ENCODE measurements around the gene RGS12. TPM values are rescaled to one million over a fixed set of nuclear protein-coding genes. Genes with fewer than 3 reads are reported as not detected.
A peak's percentile ranks its signal among the peaks of the same experiment; 100 is the strongest.

RGS12 gene
- total RNA-seq, 1 experiment from 2014 or later, result 23.1 TPM

DNA sequence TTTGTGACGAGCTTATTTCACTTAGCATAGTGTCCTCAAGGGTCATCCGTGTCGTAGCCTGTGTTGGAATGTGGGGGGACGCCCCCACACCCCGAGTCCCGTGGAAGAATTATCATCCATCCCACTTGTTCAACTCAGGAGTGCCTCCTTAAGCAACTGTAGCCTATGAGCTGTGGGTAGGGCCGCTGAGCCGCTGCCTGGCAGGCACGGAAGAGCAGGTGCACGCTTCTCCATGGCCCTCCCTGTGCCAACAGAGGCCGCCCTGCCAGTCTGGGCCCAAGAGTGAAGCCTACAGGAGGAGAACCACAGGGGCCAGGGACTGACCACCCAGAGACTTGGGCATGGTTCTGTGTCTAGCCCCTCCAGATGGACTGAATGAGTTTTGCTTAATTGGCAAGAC, 2.3 kb upstream of the RGS12 start:
- no peaks in the 10 kb centered on the region for H3K36me3 ChIP-seq (ENCODE audit: control insufficient read depth, insufficient read depth, low read length)
- H3K4me1 ChIP-seq, result no peaks in the 10 kb centered on the region
- no peak for DNase-seq
- no peak overlapping the region for H3K4me3 ChIP-seq (ENCODE audit: low read depth, low read length)
- Mint-ChIP-seq H3K4me1 (ENCODE audit: low read depth, unreplicated experiment) (peaks cover 17% of the 10 kb centered on the region), H3K36me3 (ENCODE audit: insufficient read depth, unreplicated experiment) (peaks cover 6% of the 10 kb centered on the region), H3K9me3 (ENCODE audit: unreplicated experiment) (no peaks in the 10 kb centered on the region), H3K27ac (ENCODE audit: unreplicated experiment) (no peak overlapping the region), H3K27me3 (ENCODE audit: insufficient read depth, unreplicated experiment) (no peaks in the 10 kb centered on the region), H3K4me3 (ENCODE audit: unreplicated experiment) (no peak overlapping the region)
- intact Hi-C loops (cut with micrococcal nuclease; ENCODE audit: unreplicated experiment), result no loop called here
- H3K9me3 ChIP-seq, result no peaks in the 10 kb centered on the region
- no peaks in the 10 kb centered on the region for H3K27me3 ChIP-seq (replicated peaks; ENCODE audit: control insufficient read depth, insufficient read depth, low read length)
- ChIA-PET POLR2A (no interaction called here), CTCF (no interaction called here)
- no TSS peak for BruUV-seq (replicated peaks)
- TF ChIP-seq, protein P1, sequence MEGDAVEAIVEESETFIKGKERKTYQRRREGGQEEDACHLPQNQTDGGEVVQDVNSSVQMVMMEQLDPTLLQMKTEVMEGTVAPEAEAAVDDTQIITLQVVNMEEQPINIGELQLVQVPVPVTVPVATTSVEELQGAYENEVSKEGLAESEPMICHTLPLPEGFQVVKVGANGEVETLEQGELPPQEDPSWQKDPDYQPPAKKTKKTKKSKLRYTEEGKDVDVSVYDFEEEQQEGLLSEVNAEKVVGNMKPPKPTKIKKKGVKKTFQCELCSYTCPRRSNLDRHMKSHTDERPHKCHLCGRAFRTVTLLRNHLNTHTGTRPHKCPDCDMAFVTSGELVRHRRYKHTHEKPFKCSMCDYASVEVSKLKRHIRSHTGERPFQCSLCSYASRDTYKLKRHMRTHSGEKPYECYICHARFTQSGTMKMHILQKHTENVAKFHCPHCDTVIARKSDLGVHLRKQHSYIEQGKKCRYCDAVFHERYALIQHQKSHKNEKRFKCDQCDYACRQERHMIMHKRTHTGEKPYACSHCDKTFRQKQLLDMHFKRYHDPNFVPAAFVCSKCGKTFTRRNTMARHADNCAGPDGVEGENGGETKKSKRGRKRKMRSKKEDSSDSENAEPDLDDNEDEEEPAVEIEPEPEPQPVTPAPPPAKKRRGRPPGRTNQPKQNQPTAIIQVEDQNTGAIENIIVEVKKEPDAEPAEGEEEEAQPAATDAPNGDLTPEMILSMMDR (IDR thresholded peaks at IDR 0.05; ENCODE audit: insufficient read depth in 1 of 2, low read depth in 1 of 2, low read length in 1 of 2, severe bottlenecking in 1 of 2, unreplicated experiment in 1 of 2), result no peak

DNA sequence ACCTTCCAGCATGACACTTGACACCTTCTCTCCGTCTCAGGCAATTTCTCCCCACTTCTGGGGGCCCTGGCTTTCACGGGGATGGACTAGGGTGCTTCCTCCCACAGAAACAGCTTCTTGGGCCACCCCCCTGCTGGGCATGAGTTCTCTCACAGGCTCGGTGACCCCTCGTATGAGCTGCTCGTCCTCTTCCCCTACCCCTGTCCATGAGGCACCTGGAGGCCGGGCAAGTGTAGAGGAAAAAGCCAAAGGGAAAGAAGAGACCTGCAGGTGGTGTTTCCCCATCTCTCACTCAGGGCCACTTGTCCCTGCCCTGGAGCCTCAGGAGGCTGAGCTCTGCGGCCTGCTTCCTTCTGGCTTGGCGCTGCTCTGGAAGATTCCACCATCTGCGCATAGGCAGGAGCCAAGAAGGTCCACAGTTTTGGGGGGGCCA, 1.9 kb upstream of the RGS12 start:
- Mint-ChIP-seq H3K27me3 (ENCODE audit: insufficient read depth, unreplicated experiment) (no peaks in the 10 kb centered on the region), H3K36me3 (ENCODE audit: insufficient read depth, unreplicated experiment) (peaks cover 6% of the 10 kb centered on the region), H3K4me1 (ENCODE audit: low read depth, unreplicated experiment) (peaks cover 17% of the 10 kb centered on the region), H3K4me3 (ENCODE audit: unreplicated experiment) (peak overlapping the region; percentile 88), H3K9me3 (ENCODE audit: unreplicated experiment) (no peaks in the 10 kb centered on the region), H3K27ac (ENCODE audit: unreplicated experiment) (no peak overlapping the region)
- intact Hi-C loops (cut with micrococcal nuclease; ENCODE audit: unreplicated experiment), result no loop called here
- BruUV-seq (replicated peaks), result no TSS peak
- no peak for DNase-seq
- H3K36me3 ChIP-seq (ENCODE audit: control insufficient read depth, insufficient read depth, low read length), result no peaks in the 10 kb centered on the region
- no peaks in the 10 kb centered on the region for H3K27me3 ChIP-seq (replicated peaks; ENCODE audit: control insufficient read depth, insufficient read depth, low read length)
- no peaks in the 10 kb centered on the region for H3K4me1 ChIP-seq
- CTCF ChIA-PET, result no interaction called here
- TF ChIP-seq, protein P1 (IDR thresholded peaks at IDR 0.05; ENCODE audit: insufficient read depth in 1 of 2, low read depth in 1 of 2, low read length in 1 of 2, severe bottlenecking in 1 of 2, unreplicated experiment in 1 of 2), result no peak
- POLR2A ChIA-PET, result no interaction called here
- no peak overlapping the region for H3K4me3 ChIP-seq (ENCODE audit: low read depth, low read length)
- no peaks in the 10 kb centered on the region for H3K9me3 ChIP-seq

DNA sequence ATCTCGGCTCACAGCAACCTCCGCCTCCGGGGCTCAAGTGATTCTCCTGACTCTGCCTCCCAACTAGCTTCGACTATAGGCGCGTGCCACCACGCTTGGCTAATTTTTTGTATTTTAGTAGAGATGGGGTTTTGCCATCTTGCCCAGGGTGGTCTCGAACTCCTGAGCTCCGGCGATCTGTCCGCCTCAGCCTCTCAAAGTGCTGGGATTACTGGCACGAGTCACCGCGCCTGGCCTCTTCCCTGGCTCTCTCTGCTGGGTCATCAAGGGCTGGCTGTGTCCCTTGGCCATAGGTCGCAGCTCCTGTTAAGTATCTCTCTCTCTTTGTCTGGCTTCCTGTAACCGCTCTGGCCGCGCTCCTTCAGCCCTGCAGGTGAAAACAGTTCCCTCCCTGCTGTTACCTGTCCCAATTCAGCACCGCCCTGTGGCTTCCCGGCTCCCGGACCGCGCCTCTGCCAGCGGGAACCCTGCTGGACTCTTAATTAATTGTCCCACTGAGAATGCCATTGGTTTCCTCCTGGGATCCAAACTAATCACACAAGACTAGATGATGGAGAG, 1.3 kb upstream of the RGS12 start:
- intact Hi-C loops (cut with micrococcal nuclease; ENCODE audit: unreplicated experiment), result no loop called here
- H3K4me3 ChIP-seq (ENCODE audit: low read depth, low read length), result peak overlapping the region; percentile 82
- H3K4me1 ChIP-seq, result no peaks in the 10 kb centered on the region
- no peaks in the 10 kb centered on the region for H3K9me3 ChIP-seq
- H3K36me3 ChIP-seq (ENCODE audit: control insufficient read depth, insufficient read depth, low read length), result no peaks in the 10 kb centered on the region
- POLR2A ChIA-PET, result no interaction called here
- Mint-ChIP-seq H3K36me3 (ENCODE audit: insufficient read depth, unreplicated experiment) (peaks cover 6% of the 10 kb centered on the region), H3K27ac (ENCODE audit: unreplicated experiment) (peak overlapping the region; percentile 19), H3K27me3 (ENCODE audit: insufficient read depth, unreplicated experiment) (no peaks in the 10 kb centered on the region), H3K4me3 (ENCODE audit: unreplicated experiment) (peak overlapping the region; percentile 88), H3K9me3 (ENCODE audit: unreplicated experiment) (no peaks in the 10 kb centered on the region), H3K4me1 (ENCODE audit: low read depth, unreplicated experiment) (peaks cover 17% of the 10 kb centered on the region)
- H3K27me3 ChIP-seq (replicated peaks; ENCODE audit: control insufficient read depth, insufficient read depth, low read length), result no peaks in the 10 kb centered on the region
- CTCF ChIA-PET, result interaction anchor here (0.6 to 1.1 kb wide), 2 partner anchors 19 to 313 kb away, joined by 3 read pairs; no protein-coding TSS in a partner anchor
- TF ChIP-seq, protein P1 (IDR thresholded peaks at IDR 0.05; ENCODE audit: insufficient read depth in 1 of 2, low read depth in 1 of 2, low read length in 1 of 2, severe bottlenecking in 1 of 2, unreplicated experiment in 1 of 2), result no peak
- no TSS peak for BruUV-seq (replicated peaks)
- peak; percentile 55 to 58 for DNase-seq

Data from Caco-2 (cell line).